IMR-90 (cell line): ENCODE data around the gene ADAMTS5.

Source experiments
- BHLHE40 ChIP-seq: fragments of 150-350 bp; IDR thresholded peaks from 2 replicates; pipeline ENCODE4 v1.6.1; 2016; ENCODE audit warnings: mild to moderate bottlenecking, low read depth, low read length
- CHD1 ChIP-seq: IDR thresholded peaks from 2 replicates; pipeline ENCODE4 v1.6.1; 2012; ENCODE audit warnings: low read depth, low read length, improper control_type of control experiment
- CTCF ChIP-seq: conservative IDR thresholded peaks from 2 replicates; pipeline ENCODE4 v1.5.1; 2012; ENCODE audit warnings: mild to moderate bottlenecking, low read depth, low read length, improper control_type of control experiment
- MAFK ChIP-seq: IDR thresholded peaks from 2 replicates; pipeline ENCODE4 v1.6.1; 2012; ENCODE audit warnings: low read depth, low read length, improper control_type of control experiment
- MXI1 ChIP-seq: IDR thresholded peaks from 2 replicates; pipeline ENCODE4 v1.6.1; 2012; ENCODE audit warnings: low read depth, mild to moderate bottlenecking, low read length, moderate library complexity, borderline replicate concordance
- POLR2A ChIP-seq: IDR thresholded peaks from 2 replicates; pipeline ENCODE4 v1.6.1; 2012; ENCODE audit warnings: mild to moderate bottlenecking, low read depth, low read length
- RAD21 ChIP-seq: IDR thresholded peaks from 2 replicates; pipeline ENCODE4 v1.6.1; 2012; ENCODE audit warnings: low read length, improper control_type of control experiment
- RCOR1 ChIP-seq: IDR thresholded peaks from 2 replicates; pipeline ENCODE4 v1.6.1; 2012; ENCODE audit warnings: mild to moderate bottlenecking, low read length, improper control_type of control experiment; ENCODE audit not compliant: insufficient replicate concordance
- RFX5 ChIP-seq: IDR thresholded peaks from 2 replicates; pipeline ENCODE4 v1.8.0; 2012; ENCODE audit warnings: low read depth, mild to moderate bottlenecking, low read length, moderate library complexity
- SMC3 ChIP-seq: fragments of 150-350 bp; IDR thresholded peaks from 2 replicates; pipeline ENCODE4 v1.6.1; 2016; ENCODE audit warnings: low read depth, mild to moderate bottlenecking, antibody characterized with exemption, low read length, moderate library complexity
- USF2 ChIP-seq: fragments of 150-350 bp; IDR thresholded peaks from 2 replicates; pipeline ENCODE4 v1.6.1; 2017; ENCODE audit warnings: mild to moderate bottlenecking, antibody characterized with exemption, low read length, low read depth

GRCh38 chr21:26965907-26966581 lies 844 bp downstream of the ADAMTS5 start:
- TF ChIP-seq CTCF (no peak), POLR2A (no peak), RAD21 (no peak), RCOR1 (no peak), USF2 (no peak), MXI1 (no peak), RFX5 (no peak), CHD1 (no peak), BHLHE40 (no peak), SMC3 (no peak), MAFK (no peak)
